IPS-15b (cell line): ENCODE results near the gene CCDC180.

Source experiments
- H3K27me3 ChIP-seq: one replicate; pipeline ENCODE4 v1.6.1; 2013; ENCODE audit warnings: low read length; ENCODE audit not compliant: control insufficient read depth, insufficient read depth
- H3K36me3 ChIP-seq: one replicate; pipeline ENCODE4 v1.6.1; 2013; ENCODE audit warnings: low read length; ENCODE audit not compliant: control insufficient read depth, insufficient read depth
- H3K4me1 ChIP-seq: one replicate; pipeline ENCODE4 v1.6.1; 2013; ENCODE audit warnings: mild to moderate bottlenecking, low read length; ENCODE audit not compliant: control insufficient read depth, insufficient read depth
- H3K4me3 ChIP-seq: one replicate; pipeline ENCODE4 v1.5.1; 2013; ENCODE audit warnings: low read depth, low read length
- H3K9ac ChIP-seq: one replicate; pipeline ENCODE4 v1.6.1; 2013; ENCODE audit warnings: low read depth, mild to moderate bottlenecking, low read length
- H3K9me3 ChIP-seq: one replicate; pipeline ENCODE4 v1.6.1; 2013; ENCODE audit warnings: mild to moderate bottlenecking, low read length; ENCODE audit not compliant: control insufficient read depth, insufficient read depth

Gene CCDC180

GRCh38 chr9:97293818-97294217 is 13.6 kb upstream of the CCDC180 start:
- Histone ChIP-seq H3K36me3 (peaks cover 9% of the 10 kb centered on the region), H3K27me3 (no peaks in the 10 kb centered on the region), H3K4me1 (no peaks in the 10 kb centered on the region), H3K9ac (no peak overlapping the region), H3K4me3 (no peak overlapping the region), H3K9me3 (peaks cover 4% of the 10 kb centered on the region)

GRCh38 chr9:97297889-97298288 is 9.6 kb upstream of the CCDC180 start:
- no peak overlapping the region for H3K4me3 ChIP-seq
- H3K9ac ChIP-seq: no peak overlapping the region
- no peaks in the 10 kb centered on the region for H3K27me3 ChIP-seq
- peaks cover 4% of the 10 kb centered on the region for H3K9me3 ChIP-seq
- H3K4me1 ChIP-seq: no peaks in the 10 kb centered on the region
- no peaks in the 10 kb centered on the region for H3K36me3 ChIP-seq

GRCh38 chr9:97299809-97300414 is 7.5 kb upstream of the CCDC180 start:
- no peaks in the 10 kb centered on the region for H3K4me1 ChIP-seq
- no peak overlapping the region for H3K9ac ChIP-seq
- H3K36me3 ChIP-seq: no peaks in the 10 kb centered on the region
- no peaks in the 10 kb centered on the region for H3K27me3 ChIP-seq
- H3K4me3 ChIP-seq: no peak overlapping the region
- H3K9me3 ChIP-seq: peaks cover 4% of the 10 kb centered on the region

- no peaks in the 10 kb centered on the region for H3K4me1 ChIP-seq
- H3K27me3 ChIP-seq: no peaks in the 10 kb centered on the region
- H3K9ac ChIP-seq: no peak overlapping the region
- peaks cover 4% of the 10 kb centered on the region for H3K9me3 ChIP-seq
- no peak overlapping the region for H3K4me3 ChIP-seq
- H3K36me3 ChIP-seq: no peaks in the 10 kb centered on the region
Measured at GRCh38 chr9:97300586-97300985, 6.9 kb upstream of the CCDC180 start.

- H3K9ac ChIP-seq: no peak overlapping the region
- H3K36me3 ChIP-seq: no peaks in the 10 kb centered on the region
- peaks cover 4% of the 10 kb centered on the region for H3K4me1 ChIP-seq
- no peak overlapping the region for H3K4me3 ChIP-seq
- H3K9me3 ChIP-seq: peaks cover 4% of the 10 kb centered on the region
- no peaks in the 10 kb centered on the region for H3K27me3 ChIP-seq
Measured at GRCh38 chr9:97301974-97302373, 5.5 kb upstream of the CCDC180 start.

GRCh38 chr9:97304586-97304985 is 2.9 kb upstream of the CCDC180 start:
- H3K36me3 ChIP-seq: no peaks in the 10 kb centered on the region
- H3K4me1 ChIP-seq: peaks cover 4% of the 10 kb centered on the region
- no peak overlapping the region for H3K9ac ChIP-seq
- no peaks in the 10 kb centered on the region for H3K27me3 ChIP-seq
- no peaks in the 10 kb centered on the region for H3K9me3 ChIP-seq
- no peak overlapping the region for H3K4me3 ChIP-seq

GRCh38 chr9:97305501-97306298 is 1.8 kb upstream of the CCDC180 start:
- Histone ChIP-seq H3K36me3 (no peaks in the 10 kb centered on the region), H3K27me3 (no peaks in the 10 kb centered on the region), H3K9ac (no peak overlapping the region), H3K4me3 (no peak overlapping the region), H3K9me3 (no peaks in the 10 kb centered on the region), H3K4me1 (peaks cover 4% of the 10 kb centered on the region)

- Histone ChIP-seq H3K4me1 (peaks cover 4% of the 10 kb centered on the region), H3K9ac (no peak overlapping the region)
Measured at GRCh38 chr9:97307091-97307490, 368 bp upstream of the CCDC180 start.

GRCh38 chr9:97309260-97309659 is 1.8 kb downstream of the CCDC180 start:
- Histone ChIP-seq H3K9me3 (no peaks in the 10 kb centered on the region), H3K4me3 (no peak overlapping the region), H3K9ac (no peak overlapping the region), H3K4me1 (peaks cover 4% of the 10 kb centered on the region), H3K27me3 (no peaks in the 10 kb centered on the region), H3K36me3 (peaks cover 5% of the 10 kb centered on the region)

More at GRCh38 chr9:97307091-97307490, 368 bp upstream of the CCDC180 start:
- Histone ChIP-seq H3K27me3 (no peaks in the 10 kb centered on the region), H3K9me3 (no peaks in the 10 kb centered on the region), H3K4me3 (peak overlapping the region; percentile 47), H3K36me3 (no peaks in the 10 kb centered on the region)

GRCh38 chr9:97310023-97310422 is 2.6 kb downstream of the CCDC180 start:
- H3K4me1 ChIP-seq: peaks cover 4% of the 10 kb centered on the region
- peaks cover 5% of the 10 kb centered on the region for H3K36me3 ChIP-seq
- no peak overlapping the region for H3K4me3 ChIP-seq
- H3K9me3 ChIP-seq: no peaks in the 10 kb centered on the region
- no peak overlapping the region for H3K9ac ChIP-seq
- H3K27me3 ChIP-seq: no peaks in the 10 kb centered on the region

GRCh38 chr9:97310896-97311295 is 3.4 kb downstream of the CCDC180 start:
- Histone ChIP-seq H3K9me3 (no peaks in the 10 kb centered on the region), H3K4me3 (no peak overlapping the region), H3K36me3 (peaks cover 5% of the 10 kb centered on the region), H3K27me3 (no peaks in the 10 kb centered on the region), H3K9ac (no peak overlapping the region), H3K4me1 (peaks cover 4% of the 10 kb centered on the region)
